ENCODE measurements around the gene TRIM4.

GRCh38 chr7:99843808-99844207, 75.5 kb downstream of the TRIM4 start:
- no peak for TF ChIP-seq POLR2AphosphoS5 (IDR thresholded peaks at IDR 0.05; ENCODE audit: borderline replicate concordance, low read depth, low read length)
- no peak for TF ChIP-seq EZH2 (IDR thresholded peaks at IDR 0.05)
- TF ChIP-seq FOXP2 (optimal IDR thresholded peaks at IDR 0.05; ENCODE audit: control extremely low read depth, extremely low read length, insufficient read depth), result no peak
